OCI-LY7 (cell line): ENCODE data around the gene PKM.

Experiments
- EZH2phosphoT487 ChIP-seq: fragments of 200-600 bp; sonication (generic); IDR thresholded peaks from 2 replicates; pipeline ENCODE4 v1.6.1; 2018; ENCODE audit warnings: low read depth, borderline replicate concordance, mild to moderate bottlenecking, mixed run types, antibody characterized with exemption, low read length, moderate library complexity, mixed read lengths
- TF ChIP-seq, protein P1 (sequence below): fragments of 200-600 bp; sonication (generic); conservative IDR thresholded peaks from 2 replicates; pipeline ENCODE4 v1.5.1; 2014; ENCODE audit warnings: mild to moderate bottlenecking, antibody characterized with exemption, low read length, moderate library complexity, mixed read lengths

- TF ChIP-seq, protein P1, sequence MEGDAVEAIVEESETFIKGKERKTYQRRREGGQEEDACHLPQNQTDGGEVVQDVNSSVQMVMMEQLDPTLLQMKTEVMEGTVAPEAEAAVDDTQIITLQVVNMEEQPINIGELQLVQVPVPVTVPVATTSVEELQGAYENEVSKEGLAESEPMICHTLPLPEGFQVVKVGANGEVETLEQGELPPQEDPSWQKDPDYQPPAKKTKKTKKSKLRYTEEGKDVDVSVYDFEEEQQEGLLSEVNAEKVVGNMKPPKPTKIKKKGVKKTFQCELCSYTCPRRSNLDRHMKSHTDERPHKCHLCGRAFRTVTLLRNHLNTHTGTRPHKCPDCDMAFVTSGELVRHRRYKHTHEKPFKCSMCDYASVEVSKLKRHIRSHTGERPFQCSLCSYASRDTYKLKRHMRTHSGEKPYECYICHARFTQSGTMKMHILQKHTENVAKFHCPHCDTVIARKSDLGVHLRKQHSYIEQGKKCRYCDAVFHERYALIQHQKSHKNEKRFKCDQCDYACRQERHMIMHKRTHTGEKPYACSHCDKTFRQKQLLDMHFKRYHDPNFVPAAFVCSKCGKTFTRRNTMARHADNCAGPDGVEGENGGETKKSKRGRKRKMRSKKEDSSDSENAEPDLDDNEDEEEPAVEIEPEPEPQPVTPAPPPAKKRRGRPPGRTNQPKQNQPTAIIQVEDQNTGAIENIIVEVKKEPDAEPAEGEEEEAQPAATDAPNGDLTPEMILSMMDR: no peak
- TF ChIP-seq EZH2phosphoT487: no peak
Observed at GRCh38 chr15:72248514-72248913, 17.5 kb upstream of the PKM start.
